ENCODE results near the gene CCDC80.

DNA sequence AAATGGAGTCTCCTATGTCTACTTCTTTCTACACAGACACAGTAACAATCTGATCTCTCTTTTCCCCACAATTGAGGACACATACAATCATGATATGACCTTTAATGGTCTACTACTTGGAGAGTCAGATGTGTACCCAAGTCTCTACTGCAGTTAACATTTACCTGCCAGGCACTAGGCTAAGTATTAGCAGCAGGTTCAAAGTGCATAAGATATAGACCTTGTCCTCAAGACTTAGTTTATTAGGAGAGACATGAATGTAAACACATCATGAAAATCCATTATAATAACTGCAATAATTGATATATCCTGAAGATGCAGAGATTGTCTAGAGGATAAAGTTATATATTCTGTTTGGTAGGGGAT lies 76.0 kb downstream of the CCDC80 start:
- TF ChIP-seq, protein P1, sequence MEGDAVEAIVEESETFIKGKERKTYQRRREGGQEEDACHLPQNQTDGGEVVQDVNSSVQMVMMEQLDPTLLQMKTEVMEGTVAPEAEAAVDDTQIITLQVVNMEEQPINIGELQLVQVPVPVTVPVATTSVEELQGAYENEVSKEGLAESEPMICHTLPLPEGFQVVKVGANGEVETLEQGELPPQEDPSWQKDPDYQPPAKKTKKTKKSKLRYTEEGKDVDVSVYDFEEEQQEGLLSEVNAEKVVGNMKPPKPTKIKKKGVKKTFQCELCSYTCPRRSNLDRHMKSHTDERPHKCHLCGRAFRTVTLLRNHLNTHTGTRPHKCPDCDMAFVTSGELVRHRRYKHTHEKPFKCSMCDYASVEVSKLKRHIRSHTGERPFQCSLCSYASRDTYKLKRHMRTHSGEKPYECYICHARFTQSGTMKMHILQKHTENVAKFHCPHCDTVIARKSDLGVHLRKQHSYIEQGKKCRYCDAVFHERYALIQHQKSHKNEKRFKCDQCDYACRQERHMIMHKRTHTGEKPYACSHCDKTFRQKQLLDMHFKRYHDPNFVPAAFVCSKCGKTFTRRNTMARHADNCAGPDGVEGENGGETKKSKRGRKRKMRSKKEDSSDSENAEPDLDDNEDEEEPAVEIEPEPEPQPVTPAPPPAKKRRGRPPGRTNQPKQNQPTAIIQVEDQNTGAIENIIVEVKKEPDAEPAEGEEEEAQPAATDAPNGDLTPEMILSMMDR (conservative IDR thresholded peaks at IDR 0.05; ENCODE audit: low read depth, low read length), result no peak
- TF ChIP-seq POLR2A (IDR thresholded peaks at IDR 0.05; ENCODE audit: low read depth, low read length) (no peak), CHD1 (IDR thresholded peaks at IDR 0.05; ENCODE audit: low read depth, low read length) (no peak)
- TF ChIP-seq, protein P2, sequence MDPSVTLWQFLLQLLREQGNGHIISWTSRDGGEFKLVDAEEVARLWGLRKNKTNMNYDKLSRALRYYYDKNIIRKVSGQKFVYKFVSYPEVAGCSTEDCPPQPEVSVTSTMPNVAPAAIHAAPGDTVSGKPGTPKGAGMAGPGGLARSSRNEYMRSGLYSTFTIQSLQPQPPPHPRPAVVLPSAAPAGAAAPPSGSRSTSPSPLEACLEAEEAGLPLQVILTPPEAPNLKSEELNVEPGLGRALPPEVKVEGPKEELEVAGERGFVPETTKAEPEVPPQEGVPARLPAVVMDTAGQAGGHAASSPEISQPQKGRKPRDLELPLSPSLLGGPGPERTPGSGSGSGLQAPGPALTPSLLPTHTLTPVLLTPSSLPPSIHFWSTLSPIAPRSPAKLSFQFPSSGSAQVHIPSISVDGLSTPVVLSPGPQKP (IDR thresholded peaks at IDR 0.05; ENCODE audit: borderline replicate concordance, low read depth, low read length), result no peak

All from IMR-90 (cell line).